ENCODE data around the gene TBPL2. TPM values are rescaled to one million over a fixed set of nuclear protein-coding genes. Genes with fewer than 3 reads are reported as not detected.

The TBPL2 gene
- total RNA-seq, 1 donor from 2014 or later: not detected

GRCh38 chr14:55377236-55377635, 63.2 kb downstream of the TBPL2 start:
- no peak for TF ChIP-seq CTCF (IDR thresholded peaks at IDR 0.05; ENCODE audit: partially characterized antibody, unreplicated experiment)
- Mint-ChIP-seq H3K9me3 (ENCODE audit: unreplicated experiment) (peaks cover 2% of the 10 kb centered on the region), H3K27ac (ENCODE audit: unreplicated experiment) (no peak overlapping the region), H3K36me3 (ENCODE audit: unreplicated experiment) (no peaks in the 10 kb centered on the region), H3K4me3 (ENCODE audit: unreplicated experiment) (no peak overlapping the region), H3K4me1 (ENCODE audit: low read depth, unreplicated experiment) (no peaks in the 10 kb centered on the region), H3K27me3 (ENCODE audit: unreplicated experiment) (no peaks in the 10 kb centered on the region)
- DNase-seq: no peak

GRCh38 chr14:55374771-55375170, 65.6 kb downstream of the TBPL2 start:
- H3K4me3 Mint-ChIP-seq (ENCODE audit: unreplicated experiment): no peak overlapping the region
- DNase-seq: no peak
- H3K27ac Mint-ChIP-seq (ENCODE audit: unreplicated experiment): no peak overlapping the region
- H3K4me1 Mint-ChIP-seq (ENCODE audit: low read depth, unreplicated experiment): no peaks in the 10 kb centered on the region
- H3K27me3 Mint-ChIP-seq (ENCODE audit: unreplicated experiment): peaks cover 1% of the 10 kb centered on the region
- peaks cover 2% of the 10 kb centered on the region for H3K9me3 Mint-ChIP-seq (ENCODE audit: unreplicated experiment)
- H3K36me3 Mint-ChIP-seq (ENCODE audit: unreplicated experiment): peaks cover 3% of the 10 kb centered on the region
- no peak for TF ChIP-seq CTCF (IDR thresholded peaks at IDR 0.05; ENCODE audit: partially characterized antibody, unreplicated experiment)

GRCh38 chr14:55373784-55374705, 66.4 kb downstream of the TBPL2 start:
- H3K4me1 Mint-ChIP-seq (ENCODE audit: low read depth, unreplicated experiment): no peaks in the 10 kb centered on the region
- TF ChIP-seq CTCF (IDR thresholded peaks at IDR 0.05; ENCODE audit: partially characterized antibody, unreplicated experiment): no peak
- peaks cover 2% of the 10 kb centered on the region for H3K9me3 Mint-ChIP-seq (ENCODE audit: unreplicated experiment)
- DNase-seq: no peak
- peaks cover 9% of the 10 kb centered on the region for H3K36me3 Mint-ChIP-seq (ENCODE audit: unreplicated experiment)
- peaks cover 2% of the 10 kb centered on the region for H3K27me3 Mint-ChIP-seq (ENCODE audit: unreplicated experiment)
- no peak overlapping the region for H3K4me3 Mint-ChIP-seq (ENCODE audit: unreplicated experiment)
- no peak overlapping the region for H3K27ac Mint-ChIP-seq (ENCODE audit: unreplicated experiment)

- Mint-ChIP-seq H3K9me3 (ENCODE audit: unreplicated experiment) (peaks cover 2% of the 10 kb centered on the region), H3K27me3 (ENCODE audit: unreplicated experiment) (peaks cover 2% of the 10 kb centered on the region), H3K27ac (ENCODE audit: unreplicated experiment) (no peak overlapping the region), H3K4me3 (ENCODE audit: unreplicated experiment) (no peak overlapping the region), H3K4me1 (ENCODE audit: low read depth, unreplicated experiment) (no peaks in the 10 kb centered on the region), H3K36me3 (ENCODE audit: unreplicated experiment) (peaks cover 9% of the 10 kb centered on the region)
- no peak for TF ChIP-seq CTCF (IDR thresholded peaks at IDR 0.05; ENCODE audit: partially characterized antibody, unreplicated experiment)
- no peak for DNase-seq
Observed at GRCh38 chr14:55372825-55373224, 67.6 kb downstream of the TBPL2 start.

GRCh38 chr14:55372423-55372822, 68.0 kb downstream of the TBPL2 start:
- no peak for TF ChIP-seq CTCF (IDR thresholded peaks at IDR 0.05; ENCODE audit: partially characterized antibody, unreplicated experiment)
- no peak for DNase-seq
- H3K27ac Mint-ChIP-seq (ENCODE audit: unreplicated experiment): no peak overlapping the region
- H3K4me1 Mint-ChIP-seq (ENCODE audit: low read depth, unreplicated experiment): no peaks in the 10 kb centered on the region
- peaks cover 2% of the 10 kb centered on the region for H3K27me3 Mint-ChIP-seq (ENCODE audit: unreplicated experiment)
- H3K36me3 Mint-ChIP-seq (ENCODE audit: unreplicated experiment): peaks cover 9% of the 10 kb centered on the region
- H3K4me3 Mint-ChIP-seq (ENCODE audit: unreplicated experiment): no peak overlapping the region
- peaks cover 2% of the 10 kb centered on the region for H3K9me3 Mint-ChIP-seq (ENCODE audit: unreplicated experiment)
